ENCODE measurements around the gene ANKRD30B.
"Not testable (repeated sequence)": the region's sequence is repeated elsewhere in the genome, so short reads cannot be mapped to it uniquely, and the experiment has no call there.

ANKRD30B gene

GRCh38 chr18:14797969-14798764, 50.2 kb downstream of the ANKRD30B start:
- not testable (repeated sequence) for H3K9me3 Mint-ChIP-seq, ATAC-seq, H3K4me3 Mint-ChIP-seq, H3K4me1 Mint-ChIP-seq, DNase-seq, H3K27me3 Mint-ChIP-seq, H3K27ac Mint-ChIP-seq

DNA sequence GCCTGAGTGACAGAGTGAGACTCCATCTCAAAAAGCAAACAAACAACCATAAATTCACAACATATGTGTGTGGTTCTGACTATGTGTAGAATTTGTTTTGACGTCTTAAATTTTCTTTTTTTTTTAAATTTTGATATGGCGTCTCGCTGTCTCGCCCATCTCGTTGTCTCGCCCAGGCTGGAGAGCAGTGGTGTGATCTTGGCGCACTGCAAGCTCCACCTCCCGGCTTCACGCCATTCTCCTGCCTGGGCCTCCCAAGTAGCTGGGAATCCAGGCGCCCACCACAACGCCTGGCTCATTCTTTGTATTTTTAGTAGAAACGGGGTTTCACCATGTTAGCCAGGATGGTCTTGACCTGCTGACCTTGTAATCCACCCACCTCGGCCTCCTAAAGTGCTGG, 63.1 kb downstream of the ANKRD30B start:
- H3K27me3 Mint-ChIP-seq: not testable (repeated sequence)

DNA sequence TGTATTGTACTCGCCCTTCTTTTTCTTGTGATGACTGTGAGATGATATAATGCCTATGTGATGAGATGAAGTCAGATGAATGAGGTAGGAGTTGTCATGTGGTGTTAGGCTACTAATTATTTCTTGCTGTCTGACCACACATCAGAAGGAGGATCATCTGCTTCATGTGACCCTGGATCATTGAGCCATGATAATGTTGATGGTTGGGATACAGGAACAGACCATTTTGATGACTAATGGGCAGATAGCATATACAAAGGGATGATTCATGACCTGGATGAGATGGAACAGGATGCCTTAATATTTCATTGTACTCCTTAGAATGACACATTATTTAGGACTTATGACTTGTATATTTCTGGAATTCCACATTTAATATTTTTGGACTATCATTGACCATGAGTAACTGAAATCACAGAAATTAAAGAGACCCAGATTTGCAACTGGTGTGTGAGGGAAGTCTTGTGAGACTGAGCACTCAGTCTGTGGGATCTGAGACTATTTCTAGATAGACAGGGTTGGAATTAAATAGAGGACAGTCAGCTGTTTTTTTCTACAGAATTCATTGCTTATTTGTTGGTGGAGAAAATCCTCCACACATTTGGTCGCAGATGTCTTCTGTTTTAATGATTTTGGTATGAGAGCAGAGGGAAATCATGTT, 79.1 kb downstream of the ANKRD30B start:
- not testable (repeated sequence) for H3K4me1 Mint-ChIP-seq, H3K4me3 Mint-ChIP-seq, H3K9me3 Mint-ChIP-seq, DNase-seq, H3K27ac Mint-ChIP-seq, ATAC-seq, H3K27me3 Mint-ChIP-seq

More for the DNA sequence above, 63.1 kb downstream of the ANKRD30B start:
- ATAC-seq, H3K27ac Mint-ChIP-seq, H3K9me3 Mint-ChIP-seq, DNase-seq, H3K4me1 Mint-ChIP-seq, H3K4me3 Mint-ChIP-seq: not testable (repeated sequence)

- not testable (repeated sequence) for H3K27me3 Mint-ChIP-seq, H3K9me3 Mint-ChIP-seq, H3K27ac Mint-ChIP-seq, ATAC-seq, H3K4me3 Mint-ChIP-seq, H3K4me1 Mint-ChIP-seq, DNase-seq
These were observed 93.6 kb downstream of the ANKRD30B start for GRCh38 chr18:14841607-14842006.

DNA sequence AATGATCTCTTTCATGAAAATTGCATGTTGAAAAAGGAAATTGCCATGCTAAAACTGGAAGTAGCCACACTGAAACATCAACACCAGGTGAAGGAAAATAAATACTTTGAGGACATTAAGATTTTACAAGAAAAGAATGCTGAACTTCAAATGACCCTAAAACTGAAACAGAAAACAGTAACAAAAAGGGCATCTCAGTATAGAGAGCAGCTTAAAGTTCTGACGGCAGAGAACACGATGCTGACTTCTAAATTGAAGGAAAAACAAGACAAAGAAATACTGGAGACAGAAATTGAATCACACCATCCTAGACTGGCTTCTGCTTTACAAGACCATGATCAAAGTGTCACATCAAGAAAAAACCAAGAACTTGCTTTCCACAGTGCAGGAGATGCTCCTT, 103.6 kb downstream of the ANKRD30B start:
- H3K4me1 Mint-ChIP-seq, H3K27ac Mint-ChIP-seq, H3K4me3 Mint-ChIP-seq, DNase-seq, ATAC-seq, H3K9me3 Mint-ChIP-seq, H3K27me3 Mint-ChIP-seq: not testable (repeated sequence)

GRCh38 chr18:14855634-14856033, 107.7 kb downstream of the ANKRD30B start:
- H3K4me1 Mint-ChIP-seq, H3K9me3 Mint-ChIP-seq, H3K27me3 Mint-ChIP-seq, ATAC-seq, H3K4me3 Mint-ChIP-seq, DNase-seq: not testable (repeated sequence)
- peak overlapping the region in 1 of 2 donors; percentile 27 for H3K27ac Mint-ChIP-seq

DNA sequence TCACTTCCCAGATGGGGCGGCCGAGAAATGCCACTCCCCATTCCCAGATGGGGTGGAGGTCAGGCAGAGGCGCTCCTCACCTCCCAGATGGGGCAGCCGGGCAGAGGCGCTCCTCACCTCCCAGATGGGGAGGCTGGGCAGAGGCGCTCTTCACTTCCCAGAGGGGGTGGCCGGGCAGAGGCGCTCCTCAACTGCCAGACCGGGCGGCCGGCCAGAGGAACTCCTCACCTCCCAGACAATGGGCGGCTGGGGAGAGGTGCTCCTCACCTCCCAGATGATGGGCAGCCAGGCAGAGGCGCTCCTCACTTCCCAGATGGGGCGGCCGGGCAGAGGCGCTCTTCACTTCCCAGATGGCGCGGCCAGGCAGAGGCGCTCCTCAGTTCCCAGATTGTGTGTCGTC, 108.3 kb downstream of the ANKRD30B start:
- H3K27me3 Mint-ChIP-seq, H3K4me1 Mint-ChIP-seq, H3K9me3 Mint-ChIP-seq, ATAC-seq, DNase-seq, H3K4me3 Mint-ChIP-seq: not testable (repeated sequence)
- H3K27ac Mint-ChIP-seq: peak overlapping the region in 1 of 2 donors; percentile 27

DNA sequence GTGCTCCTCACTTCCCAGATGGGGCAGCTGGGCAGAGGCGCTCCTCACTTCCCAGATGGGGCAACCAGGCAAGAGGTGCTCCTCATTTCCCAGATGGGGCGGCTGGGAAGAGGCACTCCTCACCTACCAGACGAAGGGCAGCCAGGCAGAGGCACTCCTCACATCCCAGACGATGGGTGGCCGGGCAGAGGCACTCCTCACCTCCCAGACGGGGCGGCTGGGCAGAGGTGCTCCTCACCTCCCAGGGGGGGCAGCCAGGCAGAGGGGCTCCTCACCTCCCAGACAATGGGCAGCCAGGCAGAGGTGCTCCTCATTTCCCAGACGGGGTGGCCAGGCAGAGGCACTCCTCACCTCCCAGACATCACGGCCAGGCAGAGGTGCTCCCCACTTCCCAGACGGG, 110.5 kb downstream of the ANKRD30B start:
- not testable (repeated sequence) for ATAC-seq, H3K9me3 Mint-ChIP-seq, H3K27me3 Mint-ChIP-seq, DNase-seq, H3K4me3 Mint-ChIP-seq, H3K4me1 Mint-ChIP-seq, H3K27ac Mint-ChIP-seq

- H3K27me3 Mint-ChIP-seq, ATAC-seq, DNase-seq, H3K9me3 Mint-ChIP-seq, H3K4me3 Mint-ChIP-seq, H3K27ac Mint-ChIP-seq, H3K4me1 Mint-ChIP-seq: not testable (repeated sequence)
These were observed 112.0 kb downstream of the ANKRD30B start for GRCh38 chr18:14859995-14860394.

GRCh38 chr18:14866426-14866825, 118.5 kb downstream of the ANKRD30B start:
- H3K27ac Mint-ChIP-seq: peak overlapping the region in 1 of 2 donors; percentile 79
- not testable (repeated sequence) for H3K4me1 Mint-ChIP-seq

DNA sequence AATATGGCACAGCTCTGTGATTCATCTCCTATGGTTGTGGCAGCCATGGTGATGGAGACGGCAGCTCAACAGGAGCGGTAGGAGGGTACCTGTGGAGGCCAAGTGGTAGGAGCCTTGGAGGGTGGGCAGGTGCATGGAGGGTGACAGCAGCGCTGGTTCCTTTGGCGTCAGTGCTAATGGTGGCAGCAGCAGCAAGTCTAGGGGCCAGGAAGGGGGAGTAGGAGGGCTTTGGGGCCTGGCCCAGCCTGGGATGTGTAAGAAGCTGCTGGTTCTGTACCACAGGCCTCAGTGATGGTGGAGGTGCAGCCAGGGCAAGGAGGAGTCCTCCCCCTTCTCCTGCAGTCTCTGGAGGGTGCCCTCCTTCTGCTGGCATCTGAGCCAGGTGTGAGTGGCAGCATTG, 120.0 kb downstream of the ANKRD30B start:
- not testable (repeated sequence) for H3K27me3 Mint-ChIP-seq, DNase-seq, H3K4me3 Mint-ChIP-seq, H3K9me3 Mint-ChIP-seq, H3K4me1 Mint-ChIP-seq, ATAC-seq
- peak overlapping the region in 1 of 2 donors; percentile 48 for H3K27ac Mint-ChIP-seq

More at GRCh38 chr18:14866426-14866825, 118.5 kb downstream of the ANKRD30B start:
- not testable (repeated sequence) for H3K4me3 Mint-ChIP-seq, ATAC-seq, H3K9me3 Mint-ChIP-seq, DNase-seq, H3K27me3 Mint-ChIP-seq

GRCh38 chr18:14868825-14869224, 120.9 kb downstream of the ANKRD30B start:
- not testable (repeated sequence) for H3K4me1 Mint-ChIP-seq, H3K27me3 Mint-ChIP-seq, ATAC-seq, H3K27ac Mint-ChIP-seq, H3K9me3 Mint-ChIP-seq, DNase-seq, H3K4me3 Mint-ChIP-seq

DNA sequence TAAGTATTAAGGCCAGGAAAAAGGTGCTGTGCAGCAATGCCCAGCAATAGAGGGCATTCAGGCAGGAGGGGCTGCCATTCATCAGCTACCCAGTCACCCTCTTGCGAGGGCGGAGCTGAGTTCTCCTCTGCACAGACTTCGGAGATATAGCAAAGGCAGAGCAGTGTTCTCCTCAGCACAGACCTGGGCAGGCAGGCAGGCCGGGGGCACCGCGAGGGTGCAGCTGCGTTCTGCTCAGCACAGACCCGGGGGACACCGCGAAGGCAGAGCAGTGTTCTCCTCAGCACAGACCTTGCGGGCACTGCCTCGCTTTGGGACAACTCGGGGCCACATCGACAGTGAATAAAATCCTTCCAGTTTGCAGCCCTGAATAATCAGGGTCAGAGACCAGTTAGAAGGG, 130.9 kb downstream of the ANKRD30B start:
- not testable (repeated sequence) for H3K4me3 Mint-ChIP-seq, H3K27me3 Mint-ChIP-seq, DNase-seq, H3K9me3 Mint-ChIP-seq, H3K4me1 Mint-ChIP-seq, ATAC-seq
- peak overlapping the region in 1 of 2 donors; percentile 27 for H3K27ac Mint-ChIP-seq

GRCh38 chr18:14900435-14900834, 152.5 kb downstream of the ANKRD30B start:
- no peak overlapping the region for H3K4me3 Mint-ChIP-seq
- DNase-seq (no peak), ATAC-seq (no peak)
- H3K27ac Mint-ChIP-seq: no peak overlapping the region
- H3K9me3 Mint-ChIP-seq: no peaks in the 10 kb centered on the region
- no peaks in the 10 kb centered on the region for H3K4me1 Mint-ChIP-seq
- H3K27me3 Mint-ChIP-seq: no peaks in the 10 kb centered on the region

Data from stimulated activated naive CD8-positive, alpha-beta T cell treated with anti-CD3 and anti-CD28 coated beads, Interleukin-15, amount 100 ng/mL, for 72 hours (primary cell).